Measurements from ENCODE around the gene BAHCC1.

The BAHCC1 gene

DNA sequence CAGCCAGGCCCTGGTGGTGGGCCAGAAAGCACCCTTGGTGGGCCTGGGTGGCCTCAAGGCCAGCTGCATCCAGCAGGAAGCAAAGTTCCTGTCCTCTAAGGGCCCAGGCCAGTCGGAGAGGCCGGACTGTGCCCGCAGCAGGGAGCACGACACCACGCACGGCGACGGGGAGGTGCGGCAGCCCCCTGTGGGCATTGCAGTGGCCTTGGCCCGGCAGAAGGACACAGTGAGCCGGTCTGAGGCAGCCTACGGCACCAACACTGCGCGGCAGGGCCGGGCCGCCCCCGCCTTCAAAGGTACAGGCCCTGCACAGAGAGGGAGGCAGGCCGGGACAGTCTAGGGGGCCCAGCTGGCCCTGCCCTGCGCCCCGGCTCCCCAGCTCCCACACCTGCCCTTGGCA is 48.0 kb downstream of the BAHCC1 start:
- DNase-seq (ENCODE audit: low read depth in 2 of 2), result no peak

DNA sequence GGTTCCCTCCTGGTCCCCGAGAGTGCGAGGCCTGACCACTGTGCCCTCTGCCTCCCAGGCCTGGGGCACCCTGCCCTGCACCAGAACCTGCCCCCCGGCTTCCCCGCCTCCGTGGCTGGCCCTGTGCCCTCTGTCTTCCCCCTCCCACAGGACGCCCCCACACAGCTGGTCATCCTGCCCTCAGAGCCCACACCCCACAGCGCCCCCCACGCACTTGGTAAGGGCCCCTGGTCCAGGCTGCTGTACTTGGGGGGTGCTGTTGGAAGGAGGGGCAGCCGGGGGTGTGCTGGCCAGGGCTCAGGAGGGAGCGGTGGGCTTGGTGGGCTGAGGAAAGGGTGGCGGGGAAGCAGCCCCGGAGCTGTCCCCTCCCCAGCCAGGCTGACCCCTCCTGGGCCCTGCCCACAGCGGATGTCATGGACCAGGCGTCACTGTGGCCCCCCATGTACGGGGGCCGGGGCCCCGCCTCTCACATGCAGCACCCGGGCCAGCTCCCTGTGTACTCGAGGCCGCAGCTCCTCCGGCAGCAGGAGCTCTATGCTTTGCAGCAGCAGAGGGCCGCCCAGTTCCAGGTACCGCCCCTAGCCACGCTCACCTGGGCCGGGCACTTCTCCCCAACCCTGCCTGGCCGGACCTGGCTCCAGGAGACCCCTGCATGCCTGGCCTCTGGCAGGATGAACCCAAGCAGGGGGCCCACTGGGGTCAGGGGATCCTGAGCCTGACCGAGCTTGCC is 49.5 kb downstream of the BAHCC1 start:
- DNase-seq (ENCODE audit: low read depth in 2 of 2), result no peak

DNA sequence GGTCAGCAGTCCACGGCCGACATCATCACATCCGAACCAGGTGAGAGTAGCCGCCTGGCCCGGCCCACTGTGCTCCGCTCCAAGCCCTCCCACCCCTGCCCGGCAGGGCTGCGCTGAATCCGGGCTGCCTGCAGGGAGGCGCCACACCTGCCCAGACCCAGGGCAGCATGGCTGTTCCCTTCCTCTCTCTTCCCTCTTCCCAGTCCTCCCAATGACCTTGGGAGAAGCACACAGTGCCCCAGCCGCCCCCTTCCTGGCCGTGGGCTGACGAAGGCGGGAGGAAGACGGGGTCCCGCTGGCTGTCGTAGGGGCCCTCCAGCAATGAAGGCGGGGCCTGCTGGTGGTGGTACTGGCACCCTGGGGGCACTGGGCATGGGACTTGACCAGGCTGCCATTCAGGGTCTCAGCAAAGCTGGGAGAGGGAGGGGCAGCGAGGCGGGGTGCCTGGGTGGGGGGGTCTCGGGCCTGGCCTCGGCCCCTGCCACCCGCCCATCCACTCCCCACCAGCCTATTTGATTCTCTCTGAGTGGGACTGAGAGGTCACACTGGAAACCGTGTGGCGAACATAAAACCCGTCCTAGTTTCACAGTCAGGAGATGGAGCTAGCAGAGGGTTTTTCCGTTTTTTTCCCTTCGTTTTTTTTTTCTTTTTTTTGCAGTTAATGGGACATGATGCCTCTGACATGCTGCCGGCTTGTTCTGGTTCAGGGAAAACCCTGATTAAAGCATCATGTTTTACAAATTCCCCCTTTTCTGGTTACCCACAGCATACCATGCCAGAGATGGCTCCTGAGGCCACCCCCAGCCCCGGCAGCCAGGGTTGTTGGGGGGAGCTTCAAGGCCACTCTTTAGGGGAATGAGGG is 50.6 kb downstream of the BAHCC1 start:
- DNase-seq (ENCODE audit: low read depth in 2 of 2), result no peak

DNA sequence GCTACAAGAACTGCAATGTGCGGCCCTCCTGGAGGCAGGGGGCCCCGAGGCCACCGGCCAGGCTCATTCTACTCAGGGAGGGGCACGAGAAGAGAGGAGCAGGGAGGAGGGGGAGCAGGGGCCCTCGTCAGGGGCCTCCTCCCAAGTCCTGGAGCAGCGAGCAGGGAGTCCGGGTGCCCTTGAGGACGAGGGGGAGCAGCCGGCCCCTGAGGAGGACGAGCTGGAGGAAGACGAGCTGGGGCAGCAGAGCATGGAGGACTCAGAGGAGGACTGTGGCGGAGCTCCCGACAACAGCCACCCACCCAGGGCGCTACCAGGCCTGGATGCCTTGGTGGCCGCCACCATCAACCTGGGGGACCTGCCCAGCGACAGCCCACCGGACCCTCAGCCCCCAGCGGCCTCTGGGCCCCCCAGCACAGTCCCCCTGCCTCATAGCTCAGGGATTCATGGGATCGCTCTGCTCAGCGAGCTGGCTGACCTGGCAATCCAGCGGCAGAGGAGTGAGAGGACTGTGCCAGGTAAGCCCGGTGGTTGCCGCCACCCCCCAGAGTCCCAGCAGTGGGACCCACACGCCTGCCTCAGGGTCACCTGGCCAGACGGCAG is 52.2 kb downstream of the BAHCC1 start:
- no peak for DNase-seq (ENCODE audit: low read depth in 2 of 2)

DNA sequence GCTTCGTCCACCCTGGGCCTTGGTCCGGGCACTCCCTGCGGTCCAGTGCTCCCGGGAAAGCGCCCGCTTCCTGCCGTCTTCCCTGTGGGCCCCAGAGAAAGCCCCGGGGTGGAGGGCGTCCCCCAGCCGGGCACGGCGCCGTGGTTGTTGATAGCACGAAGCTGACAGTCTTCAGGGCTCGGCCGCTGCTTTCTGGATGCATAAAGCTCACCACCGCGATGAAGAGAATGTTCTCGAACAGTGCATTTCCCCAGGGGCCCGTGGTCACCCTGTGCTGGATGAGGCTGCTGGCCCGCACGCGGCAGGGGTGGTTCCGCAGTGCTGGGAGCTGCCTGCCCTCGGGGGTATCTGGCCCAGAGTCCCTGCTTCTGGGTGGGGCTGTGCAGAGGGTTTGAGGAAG is 53.2 kb downstream of the BAHCC1 start:
- DNase-seq (ENCODE audit: low read depth in 2 of 2), result no peak

DNA sequence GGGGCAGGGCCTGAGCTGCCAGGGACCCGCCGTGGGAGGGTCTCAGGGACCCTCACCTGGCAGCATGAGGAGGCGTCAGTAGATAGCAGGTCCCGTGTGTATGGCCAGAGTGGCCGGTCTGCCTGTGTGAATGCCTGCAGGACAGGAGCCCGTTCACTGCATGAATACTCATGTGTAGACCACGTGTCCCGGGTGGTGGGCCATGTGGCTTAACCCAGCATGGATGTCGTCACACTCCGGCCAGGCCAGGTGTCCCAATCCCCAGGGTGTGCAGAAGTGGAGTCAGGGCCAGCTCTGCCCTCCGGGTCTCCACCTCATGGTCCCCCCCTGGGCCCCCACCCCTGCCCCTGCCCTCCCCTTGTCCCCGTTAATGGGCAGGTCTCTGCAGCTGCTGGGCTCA is 53.7 kb downstream of the BAHCC1 start:
- DNase-seq (ENCODE audit: low read depth in 2 of 2), result no peak

DNA sequence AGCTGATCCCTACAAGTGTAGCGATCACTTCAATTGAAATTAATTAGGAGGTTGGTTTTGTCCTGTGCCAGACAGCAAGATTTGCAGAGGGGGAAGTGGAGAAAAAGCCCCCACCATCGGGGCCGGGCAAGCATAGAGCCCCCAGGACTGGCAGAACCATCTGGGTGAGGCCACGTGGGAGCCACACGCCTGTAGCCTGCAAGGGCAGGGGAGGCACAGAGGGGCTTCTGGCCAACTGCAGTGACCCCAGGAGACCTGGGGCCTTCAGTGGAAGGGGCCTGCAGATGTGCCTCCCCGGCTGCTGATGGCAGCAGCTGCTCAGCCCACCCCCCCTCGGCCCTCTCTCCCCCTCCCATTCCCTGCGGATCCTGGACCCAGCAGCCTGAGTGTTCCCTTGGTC is 54.1 kb downstream of the BAHCC1 start:
- DNase-seq (ENCODE audit: low read depth in 2 of 2), result no peak

DNA sequence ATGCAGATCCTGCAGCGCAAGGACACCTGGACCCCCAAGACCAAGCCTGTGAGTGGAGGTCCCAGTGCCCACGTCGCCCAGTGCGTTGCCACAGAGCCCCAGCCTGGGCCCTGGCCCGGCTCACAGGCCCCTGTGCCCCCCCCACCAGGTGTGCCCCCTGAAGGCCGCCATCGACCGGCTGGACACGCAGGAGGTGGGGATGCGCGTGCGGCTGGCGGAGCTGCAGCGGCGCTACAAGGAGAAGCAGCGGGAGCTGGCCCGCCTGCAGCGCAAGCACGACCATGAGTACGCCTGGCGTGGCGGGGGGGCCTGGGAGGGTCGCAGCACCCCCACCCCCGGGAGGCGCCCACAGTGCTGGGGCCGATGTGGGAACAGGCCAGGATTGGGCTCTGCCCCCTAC is 56.6 kb downstream of the BAHCC1 start:
- no peak for DNase-seq (ENCODE audit: low read depth in 2 of 2)

DNA sequence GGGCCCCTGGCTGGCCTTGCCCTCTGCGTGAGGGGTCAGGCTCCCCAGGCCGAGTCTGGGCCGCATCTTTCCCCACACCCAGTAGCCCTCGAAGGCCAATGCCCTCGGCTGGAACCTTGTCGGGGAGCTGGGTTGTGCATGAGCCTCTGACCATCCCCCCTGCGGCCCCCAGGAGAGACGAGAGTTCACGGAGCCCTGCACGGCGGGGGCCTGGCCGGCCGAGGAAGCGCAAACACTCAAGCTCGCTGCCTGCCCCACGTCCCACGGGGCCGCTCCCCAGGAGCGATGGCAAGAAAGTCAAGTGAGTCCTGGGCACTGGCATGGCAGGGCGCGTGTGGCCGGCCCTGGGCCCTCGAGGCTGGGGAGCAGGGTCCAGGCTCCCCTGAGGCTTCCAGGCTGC is 57.3 kb downstream of the BAHCC1 start:
- DNase-seq (ENCODE audit: low read depth in 2 of 2), result no peak

DNA sequence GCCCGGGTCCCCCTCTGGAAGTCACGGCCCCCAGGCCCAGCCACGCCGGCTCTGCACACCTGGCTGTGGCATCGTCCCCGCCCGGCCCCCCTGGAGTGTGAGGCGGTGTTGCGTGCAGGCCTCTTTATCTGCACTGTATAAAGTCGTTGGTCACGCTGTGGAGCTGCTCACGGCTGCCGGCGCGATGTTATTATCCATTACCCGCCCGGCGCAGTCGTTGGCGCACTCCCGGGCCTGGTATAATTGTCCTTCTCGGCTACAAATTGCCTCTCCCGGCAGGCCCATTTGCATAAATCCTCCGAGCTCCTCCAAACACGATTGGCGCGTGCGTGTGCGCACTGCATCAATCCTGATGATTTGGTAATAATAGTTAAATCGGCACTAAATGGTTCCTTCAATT is 57.8 kb downstream of the BAHCC1 start:
- no peak for DNase-seq (ENCODE audit: low read depth in 2 of 2)

DNA sequence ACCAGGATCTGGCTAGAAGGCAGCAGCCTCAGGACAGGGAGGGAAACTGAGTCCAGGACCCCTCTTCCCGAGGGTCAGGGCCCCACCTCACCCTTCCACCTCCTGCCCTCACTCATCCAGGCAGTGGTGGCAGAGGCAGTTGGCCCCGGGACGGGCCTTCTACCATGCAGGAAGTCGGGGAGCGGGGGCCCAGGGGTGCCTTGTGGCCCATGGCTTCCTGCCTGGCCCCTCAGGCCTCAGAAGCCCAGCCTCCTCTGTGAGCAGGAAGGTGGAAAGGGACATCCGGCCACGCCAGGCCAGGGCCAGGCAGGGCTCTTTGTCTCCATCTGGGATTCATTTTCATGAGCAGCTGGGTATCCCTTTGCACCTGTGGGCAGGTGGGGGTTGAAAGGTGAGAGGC is 58.5 kb downstream of the BAHCC1 start:
- DNase-seq (ENCODE audit: low read depth in 2 of 2), result no peak

DNA sequence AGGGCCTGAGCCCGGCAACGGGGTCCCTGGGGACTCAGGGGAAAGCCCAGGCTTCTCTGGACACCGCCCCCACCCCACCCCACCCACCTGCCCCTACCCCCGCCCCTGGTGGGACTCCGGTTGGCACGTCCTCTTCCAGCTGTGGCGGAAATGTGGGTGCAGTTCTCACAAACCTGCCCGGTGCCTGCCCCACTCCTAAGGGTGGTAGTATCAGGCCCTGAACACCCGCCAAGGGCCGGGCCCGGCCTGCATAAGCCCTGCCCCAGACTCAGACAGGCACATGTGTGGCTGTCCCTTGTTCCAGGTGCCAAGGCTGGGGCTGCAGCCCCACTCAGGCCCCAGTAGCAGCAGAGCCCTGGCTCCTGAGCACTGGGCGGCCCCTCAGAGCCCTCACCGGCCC is 59.2 kb downstream of the BAHCC1 start:
- DNase-seq (ENCODE audit: low read depth in 2 of 2), result no peak

DNA sequence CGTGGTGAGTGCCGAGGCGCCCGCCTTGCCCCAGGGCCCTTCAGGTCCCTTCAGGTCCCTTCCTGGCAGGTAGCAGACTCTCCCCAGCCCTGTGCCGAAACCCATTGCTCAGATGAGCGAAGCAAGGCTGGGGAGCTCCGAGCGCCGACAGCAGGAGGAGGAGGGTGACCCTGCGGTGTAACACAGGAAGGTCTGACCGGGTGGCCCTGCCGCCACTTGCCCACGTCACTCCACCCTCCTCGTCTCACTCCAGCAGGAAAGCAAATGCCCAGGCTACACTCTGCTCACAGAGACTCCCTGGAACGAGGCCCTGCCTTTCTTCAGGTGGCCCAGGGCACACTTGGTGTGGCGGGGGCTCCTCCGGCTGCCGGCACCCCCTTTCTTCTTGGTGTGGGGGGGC is 60.1 kb downstream of the BAHCC1 start:
- DNase-seq (ENCODE audit: low read depth in 2 of 2), result no peak

DNA sequence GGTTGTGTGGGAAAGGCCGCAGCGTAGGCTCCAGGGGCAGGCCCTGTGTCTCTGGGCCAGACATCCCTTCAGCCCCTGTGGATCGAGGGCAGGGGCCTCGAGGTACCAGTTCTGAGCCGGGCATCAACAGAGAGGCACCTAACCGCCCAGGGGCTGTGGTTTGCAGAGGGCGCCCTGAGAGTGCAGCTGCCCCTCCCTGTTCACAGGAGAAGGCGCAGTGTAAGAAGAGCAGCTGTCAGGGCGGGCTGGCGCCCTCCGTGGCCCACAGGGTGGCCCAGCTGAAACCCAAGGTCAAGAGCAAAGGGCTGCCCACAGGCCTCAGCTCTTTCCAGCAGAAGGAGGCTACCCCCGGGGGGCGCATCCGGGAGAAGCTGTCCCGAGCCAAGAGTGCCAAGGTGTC is 60.8 kb downstream of the BAHCC1 start:
- DNase-seq (ENCODE audit: low read depth in 2 of 2), result no peak

DNA sequence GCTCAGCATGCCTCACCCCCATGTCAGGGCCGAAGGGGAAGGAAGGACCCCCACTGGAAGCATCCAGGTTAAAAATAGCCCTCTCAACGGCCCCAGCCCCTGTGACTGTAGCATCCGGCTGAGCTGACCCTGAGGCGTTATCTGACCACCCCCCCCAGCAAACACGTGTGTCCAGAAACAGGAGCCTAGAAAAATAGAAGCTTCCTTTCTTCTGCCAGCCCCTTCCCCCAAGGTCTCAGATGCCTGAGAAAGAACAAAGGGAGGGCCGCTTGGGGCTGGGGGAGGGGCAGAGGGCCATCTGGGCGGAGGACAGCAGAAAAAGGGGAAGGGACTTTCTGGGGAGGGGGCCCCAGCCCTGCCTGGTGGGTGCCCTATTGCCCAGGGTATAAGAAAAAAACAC is 61.5 kb downstream of the BAHCC1 start:
- no peak for DNase-seq (ENCODE audit: low read depth in 2 of 2)

DNA sequence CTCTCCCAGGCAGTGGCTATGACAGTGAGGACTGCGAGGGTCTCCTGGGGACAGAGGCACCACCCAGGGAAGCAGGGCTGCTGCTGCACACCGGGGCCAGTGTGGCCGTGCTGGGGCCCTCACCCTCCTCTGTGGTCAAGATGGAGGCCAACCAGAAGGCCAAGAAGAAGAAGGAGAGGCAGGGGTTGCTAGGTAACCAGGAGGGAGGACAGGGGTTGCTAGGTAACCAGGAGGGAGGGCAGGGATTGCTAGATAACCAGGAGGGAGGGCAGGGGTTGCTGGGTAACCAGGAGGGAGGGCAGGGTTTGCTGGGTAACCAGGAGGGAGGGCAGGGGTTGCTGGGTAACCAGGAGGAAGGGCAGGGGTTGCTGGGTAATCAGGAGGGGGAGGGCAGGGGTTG is 62.1 kb downstream of the BAHCC1 start:
- DNase-seq (ENCODE audit: low read depth in 2 of 2), result no peak

DNA sequence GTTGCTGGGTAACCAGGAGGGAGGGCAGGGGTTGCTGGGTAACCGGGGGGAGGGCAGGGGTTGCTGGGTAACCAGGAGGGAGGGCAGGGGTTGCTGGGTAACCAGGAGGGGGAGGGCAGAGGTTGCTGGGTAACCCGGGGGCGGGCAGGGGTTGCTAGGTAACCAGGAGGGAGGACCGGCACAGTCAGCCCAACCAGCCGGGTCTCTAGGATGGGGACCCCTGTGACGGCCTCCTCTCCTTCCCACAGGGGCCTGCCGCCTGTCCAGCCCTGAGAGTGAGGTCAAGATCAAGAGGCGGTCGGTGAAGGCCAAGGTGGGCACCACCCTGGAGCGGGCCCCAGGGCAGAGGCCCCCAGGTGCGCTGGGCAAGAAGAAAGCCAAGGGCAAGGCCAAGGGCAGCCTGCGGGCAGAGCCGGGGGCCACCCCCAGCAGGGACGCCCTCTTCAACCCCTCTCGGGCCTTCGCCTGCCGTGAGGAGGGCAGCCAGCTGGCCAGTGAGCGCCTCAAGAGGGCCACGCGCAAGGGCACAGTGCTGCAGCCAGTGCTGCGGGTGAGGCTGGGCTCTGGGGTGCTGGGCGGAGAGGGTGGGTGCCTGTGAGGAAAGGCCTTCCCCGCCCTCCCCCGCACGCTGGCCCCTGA is 62.8 kb downstream of the BAHCC1 start:
- DNase-seq (ENCODE audit: low read depth in 2 of 2), result no peak

DNA sequence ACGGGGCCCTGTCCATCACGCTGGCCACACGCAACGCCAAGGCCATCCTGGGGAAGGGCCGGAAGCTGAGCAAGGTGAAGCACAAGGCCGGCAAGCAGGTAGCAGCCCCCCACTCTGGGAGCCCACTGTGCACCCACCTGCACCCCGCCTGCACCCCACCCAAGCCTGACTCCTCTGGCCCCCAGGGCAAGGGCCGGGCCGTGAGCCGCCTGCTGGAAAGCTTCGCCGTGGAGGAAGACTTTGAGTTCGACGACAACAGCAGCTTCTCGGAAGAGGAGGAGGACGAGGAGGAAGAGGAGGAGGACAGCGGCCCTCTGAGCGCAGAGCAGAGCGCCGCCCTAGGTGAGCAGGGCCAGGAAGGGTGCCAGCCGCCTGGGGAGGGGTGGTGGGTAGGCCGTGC is 63.4 kb downstream of the BAHCC1 start:
- no peak for DNase-seq (ENCODE audit: low read depth in 2 of 2)

DNA sequence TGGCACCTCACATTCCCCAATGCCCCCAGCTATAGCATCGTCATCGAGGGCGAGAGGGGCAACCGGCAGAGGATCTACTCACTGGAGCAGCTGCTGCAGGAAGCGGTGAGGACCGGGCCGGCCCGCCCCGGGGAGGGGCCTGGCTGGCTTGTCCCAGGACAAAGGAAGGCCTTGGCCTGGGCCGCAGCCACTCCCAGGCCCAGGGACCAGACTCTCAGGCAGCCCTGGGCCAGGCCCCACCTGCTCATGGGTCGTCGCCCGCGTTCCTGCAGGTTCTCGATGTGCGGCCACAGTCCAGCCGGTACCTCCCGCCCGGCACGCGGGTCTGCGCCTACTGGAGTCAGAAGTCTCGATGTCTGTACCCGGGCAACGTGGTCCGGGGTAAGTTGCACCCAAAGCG is 64.0 kb downstream of the BAHCC1 start:
- no peak for DNase-seq (ENCODE audit: low read depth in 2 of 2)

DNA sequence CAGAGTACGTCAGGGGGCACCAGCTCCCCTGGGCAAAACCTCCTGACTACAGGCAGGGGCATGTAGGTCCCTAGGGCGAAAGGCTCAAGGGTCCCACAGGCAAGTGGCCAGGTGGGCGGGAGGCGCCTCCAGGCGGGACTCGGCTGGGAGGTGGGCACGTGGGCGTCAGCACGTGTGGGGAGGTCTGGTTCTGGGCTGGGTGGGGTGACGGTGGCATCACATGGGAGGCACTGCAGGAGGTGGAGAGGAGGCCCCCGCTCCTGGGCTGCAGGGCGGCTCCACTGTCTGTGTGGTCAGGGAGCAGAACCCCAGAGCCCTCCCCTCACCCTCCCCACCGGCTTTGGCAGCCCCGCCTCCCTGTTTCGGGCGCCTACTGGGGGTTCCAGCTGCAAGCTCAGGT is 64.6 kb downstream of the BAHCC1 start:
- DNase-seq (ENCODE audit: low read depth in 2 of 2), result no peak

DNA sequence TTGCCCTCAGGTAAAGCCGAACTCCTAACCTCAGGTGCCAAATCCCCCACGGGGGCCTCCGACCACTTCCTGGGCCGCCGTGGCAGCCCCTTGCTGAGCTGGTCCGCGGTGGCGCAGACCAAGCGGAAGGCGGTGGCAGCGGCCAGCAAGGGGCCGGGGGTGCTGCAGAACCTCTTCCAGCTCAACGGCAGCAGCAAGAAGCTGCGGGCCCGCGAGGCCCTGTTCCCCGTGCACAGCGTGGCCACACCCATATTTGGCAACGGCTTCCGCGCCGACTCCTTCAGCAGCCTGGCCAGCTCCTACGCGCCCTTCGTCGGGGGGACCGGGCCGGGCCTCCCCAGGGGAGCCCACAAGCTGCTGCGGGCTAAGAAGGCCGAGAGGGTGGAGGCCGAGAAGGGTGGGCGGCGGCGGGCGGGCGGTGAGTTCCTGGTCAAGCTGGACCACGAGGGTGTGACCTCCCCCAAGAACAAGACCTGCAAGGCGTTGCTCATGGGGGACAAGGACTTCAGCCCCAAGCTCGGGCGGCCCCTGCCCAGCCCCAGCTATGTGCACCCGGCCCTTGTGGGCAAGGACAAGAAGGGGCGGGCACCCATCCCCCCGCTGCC is 65.7 kb downstream of the BAHCC1 start:
- no peak for DNase-seq (ENCODE audit: low read depth in 2 of 2)
